Neural cell (in vitro differentiated cells): ENCODE results near the gene DNM1L. TPM values are rescaled to one million over a fixed set of nuclear protein-coding genes. Genes with fewer than 3 reads are reported as not detected.

Source experiments
- polyA plus RNA-seq: library from polyadenylated mRNA; depleted of rRNA; stranded (reverse); fragments of >200 nt; gene quantifications from 2 replicates; pipeline ENCODE4 v1.2.3, GENCODE V29; 2014
- small RNA-seq, 3 experiments: library from RNA; depleted of rRNA; stranded (forward); fragments of <200 nt; gene quantifications; one replicate each; pipeline ENCODE3, GENCODE V24; 2012

Gene DNM1L
- polyA plus RNA-seq, 1 donor from 2014 or later, result 182 TPM

Small RNA genes within 50 kb of the gene (small RNA-seq; reads per million reads assigned to genes)
- 0 to 1.2 (median 0) reads per million in 3 experiments for gene RF00019

Other genes with a start within 250 kb of the DNM1L start
- gene YARS2, start 76.6 kb downstream of the DNM1L start, polyA plus RNA-seq, result 25.6 and 26.5 TPM in 2 replicates
- 3.8 and 4.0 TPM in 2 replicates for gene PKP2, start 217.5 kb downstream of the DNM1L start, polyA plus RNA-seq